H9 (cell line): ENCODE results near the gene ZGLP1. TPM values are rescaled to one million over a fixed set of nuclear protein-coding genes. Genes with fewer than 3 reads are reported as not detected.

Source experiments
- DNase-seq: peaks from one replicate; pipeline ENCODE4 v3.0.0-alpha.2; 2017
- H2AFZ ChIP-seq: one replicate; pipeline ENCODE4 v1.6.1; 2013; ENCODE audit warnings: mild to moderate bottlenecking, low read length, control low read depth, moderate library complexity
- H2AK5ac ChIP-seq: 2 replicates; pipeline ENCODE4 v1.6.1; 2013; ENCODE audit warnings: low read length, control low read depth, mixed read lengths; ENCODE audit not compliant: insufficient read length
- H2BK120ac ChIP-seq: one replicate; pipeline ENCODE4 v1.6.1; 2013; ENCODE audit warnings: low read depth, mild to moderate bottlenecking, low read length, control low read depth, inconsistent platforms; ENCODE audit not compliant: poor library complexity, severe bottlenecking
- H2BK12ac ChIP-seq: 2 replicates; pipeline ENCODE4 v1.6.1; 2013; ENCODE audit warnings: low read length, control low read depth, mixed read lengths, low read depth; ENCODE audit not compliant: insufficient read length
- H2BK15ac ChIP-seq: 2 replicates; pipeline ENCODE4 v1.6.1; 2013; ENCODE audit warnings: low read depth, low read length, control low read depth
- H2BK20ac ChIP-seq: one replicate; pipeline ENCODE4 v1.6.1; 2013; ENCODE audit warnings: low read depth, mild to moderate bottlenecking, low read length, control low read depth, inconsistent platforms; ENCODE audit not compliant: poor library complexity, severe bottlenecking
- H2BK5ac ChIP-seq: 2 replicates; pipeline ENCODE4 v1.6.1; 2013; ENCODE audit warnings: low read length, control low read depth, mixed read lengths; ENCODE audit not compliant: insufficient read length
- H3K14ac ChIP-seq: 2 replicates; pipeline ENCODE4 v1.6.1; 2013; ENCODE audit warnings: low read length, control low read depth; ENCODE audit not compliant: insufficient read depth
- H3K18ac ChIP-seq: 2 replicates; pipeline ENCODE4 v1.6.1; 2013; ENCODE audit warnings: low read depth, mild to moderate bottlenecking, mixed read lengths, low read length, control low read depth; ENCODE audit not compliant: insufficient read length
- H3K23ac ChIP-seq: 2 replicates; pipeline ENCODE4 v1.6.1; 2013; ENCODE audit warnings: low read length, control low read depth, mixed read lengths, low read depth; ENCODE audit not compliant: insufficient read length
- H3K23me2 ChIP-seq: 2 replicates; pipeline ENCODE4 v1.6.1; 2013; ENCODE audit warnings: low read depth, mild to moderate bottlenecking, mixed read lengths, low read length, control low read depth; ENCODE audit not compliant: insufficient read length, poor library complexity, severe bottlenecking
- H3K27ac ChIP-seq: 2 replicates; pipeline ENCODE4 v1.5.1; 2013; ENCODE audit warnings: low read length, control low read depth, mixed read lengths, low read depth; ENCODE audit not compliant: insufficient read length
- H3K27me3 ChIP-seq: 2 replicates; pipeline ENCODE4 v1.6.1; 2013; ENCODE audit warnings: low read length, control low read depth, inconsistent platforms; ENCODE audit not compliant: insufficient read depth
- H3K4ac ChIP-seq: 2 replicates; pipeline ENCODE4 v1.6.1; 2013; ENCODE audit warnings: low read depth, mild to moderate bottlenecking, control low read depth, inconsistent platforms, low read length, moderate library complexity
- H3K4me1 ChIP-seq: 2 replicates; pipeline ENCODE4 v1.6.1; 2013; ENCODE audit warnings: low read length, control low read depth, inconsistent platforms; ENCODE audit not compliant: insufficient read depth
- H3K4me2 ChIP-seq: 2 replicates; pipeline ENCODE4 v1.6.1; 2013; ENCODE audit warnings: low read length, control low read depth, mixed read lengths; ENCODE audit not compliant: insufficient read length, insufficient read depth
- H3K56ac ChIP-seq: 2 replicates; pipeline ENCODE4 v1.6.1; 2013; ENCODE audit warnings: low read depth, mild to moderate bottlenecking, mixed read lengths, low read length, control low read depth; ENCODE audit not compliant: insufficient read length
- H3K79me1 ChIP-seq: 2 replicates; pipeline ENCODE4 v1.6.1; 2013; ENCODE audit warnings: low read depth, mild to moderate bottlenecking, moderate library complexity, low read length, control low read depth, inconsistent platforms; ENCODE audit not compliant: insufficient read depth, poor library complexity, severe bottlenecking
- H3K79me2 ChIP-seq: 2 replicates; pipeline ENCODE4 v1.6.1; 2013; ENCODE audit warnings: low read length, control low read depth, inconsistent platforms; ENCODE audit not compliant: insufficient read depth
- H3K9ac ChIP-seq: 2 replicates; pipeline ENCODE4 v1.6.1; 2013; ENCODE audit warnings: low read length, control low read depth, mixed read lengths; ENCODE audit not compliant: insufficient read length; ENCODE audit errors: extremely low read depth
- H3K9me3 ChIP-seq: one replicate; pipeline ENCODE4 v1.6.1; 2013; ENCODE audit warnings: low read depth, low read length, inconsistent platforms; ENCODE audit not compliant: control insufficient read depth
- H3T11ph ChIP-seq: one replicate; pipeline ENCODE4 v1.6.1; 2013; ENCODE audit warnings: mild to moderate bottlenecking, low read length, control low read depth, inconsistent platforms
- H4K20me1 ChIP-seq: one replicate; pipeline ENCODE4 v1.6.1; 2013; ENCODE audit not compliant: control insufficient read depth, insufficient read length, insufficient read depth
- H4K5ac ChIP-seq: 2 replicates; pipeline ENCODE4 v1.6.1; 2013; ENCODE audit warnings: low read depth, mild to moderate bottlenecking, mixed read lengths, low read length, control low read depth; ENCODE audit not compliant: insufficient read length
- H4K8ac ChIP-seq: replicated peaks from 2 replicates; pipeline ENCODE4 v1.6.1; 2013; ENCODE audit warnings: low read length, control low read depth, mixed read lengths, low read depth; ENCODE audit not compliant: insufficient read length
- H4K91ac ChIP-seq: 2 replicates; pipeline ENCODE4 v1.6.1; 2013; ENCODE audit warnings: low read depth, mild to moderate bottlenecking, moderate library complexity, mixed read lengths, low read length, control low read depth; ENCODE audit not compliant: insufficient read length
- H3K27ac Mint-ChIP-seq, 3 experiments: 2 replicates in 2 of 3; 3 replicates in 1 of 3; pipeline ENCODE4 v1.8.0; 2020 to 2021; ENCODE audit warnings: mixed read lengths in 3 of 3, mild to moderate bottlenecking in 1 of 3, moderate library complexity in 1 of 3
- H3K27me3 Mint-ChIP-seq: 2 replicates; pipeline ENCODE4 v1.8.0; 2021; ENCODE audit warnings: low read depth, mild to moderate bottlenecking, moderate library complexity, mixed read lengths
- H3K36me3 Mint-ChIP-seq, 3 experiments: 2 replicates in 2 of 3; 3 replicates in 1 of 3; pipeline ENCODE4 v1.8.0; 2020 to 2021; ENCODE audit warnings: low read depth in 3 of 3, mixed read lengths in 3 of 3; ENCODE audit not compliant: insufficient read depth in 1 of 3
- H3K4me1 Mint-ChIP-seq, 2 experiments: 2 replicates each; pipeline ENCODE4 v1.8.0; 2020; ENCODE audit warnings: mixed read lengths in 2 of 2
- H3K4me3 Mint-ChIP-seq, 2 experiments: 2 replicates in 1 of 2; 3 replicates in 1 of 2; pipeline ENCODE4 v1.8.0; 2020 to 2021; ENCODE audit warnings: mild to moderate bottlenecking in 2 of 2, mixed read lengths in 2 of 2, moderate library complexity in 1 of 2
- H3K9me3 Mint-ChIP-seq, 2 experiments: 2 replicates in 1 of 2; 3 replicates in 1 of 2; pipeline ENCODE4 v1.8.0; 2020; ENCODE audit warnings: mild to moderate bottlenecking in 2 of 2, mixed read lengths in 2 of 2, moderate library complexity in 1 of 2
- CTCF ChIP-seq: fragments of 200-600 bp; sonication (generic); conservative IDR thresholded peaks from 3 replicates; pipeline ENCODE4 v1.8.0; 2021; ENCODE audit warnings: antibody characterized with exemption, mild to moderate bottlenecking
- WGBS: extraction: QIAGEN DNeasy Blood & Tissue Kit; methylation state at CpG from one replicate; pipeline ENCODE4 v1.1.7; 2013; ENCODE audit warnings: missing lambda C conversion rate, low lambda C conversion rate, mixed read lengths; ENCODE audit not compliant: insufficient read length; ENCODE audit errors: extremely low coverage; 5-methylcytosine and 5-hydroxymethylcytosine counted together
- total RNA-seq: library from RNA; stranded (reverse); gene quantifications from 2 replicates; pipeline ENCODE4 v1.2.1, GENCODE V29; 2021

The ZGLP1 gene
- total RNA-seq, 1 experiment from 2014 or later = 6.9 TPM

- peak; percentile 29; the same call in 2 of the 3 replicates for TF ChIP-seq CTCF
- Mint-ChIP-seq H3K9me3 (no peaks in the 10 kb centered on the region; a peak in 2 of 5 replicates), H3K4me1 (peaks cover 32% of the 10 kb centered on the region in 2 experiments), H3K36me3 (peaks cover 4 to 20% (median 8%) of the 10 kb centered on the region in 3 experiments; a peak in 6 of 7 replicates), H3K27ac (peak overlapping the region in 1 of 3 experiments; percentile 28; a peak in 1 of 7 replicates), H3K4me3 (peak overlapping the region; percentile 95 to 96), H3K27me3 (no peaks in the 10 kb centered on the region; the same call in 1 of the 2 replicates)
- Histone ChIP-seq H3K79me2 (peaks cover 8% of the 10 kb centered on the region; the same call in 1 of the 2 replicates), H3K18ac (no peak overlapping the region), H2BK120ac (no peak overlapping the region), H3K56ac (no peak overlapping the region), H3K27me3 (no peaks in the 10 kb centered on the region; the same call in 1 of the 2 replicates), H2BK5ac (no peak overlapping the region), H2BK20ac (no peak overlapping the region), H2BK15ac (no peak overlapping the region), H2BK12ac (no peak overlapping the region), H2AFZ (no peak overlapping the region), H3K4me1 (peaks cover 6% of the 10 kb centered on the region; the same call in 1 of the 2 replicates), H4K5ac (no peak overlapping the region), H3T11ph (no peak overlapping the region), H3K4me2 (peak overlapping the region; percentile 91), H3K9me3 (no peaks in the 10 kb centered on the region), H3K4ac (no peak overlapping the region), H3K27ac (no peak overlapping the region), H3K9ac (no peak overlapping the region), H3K79me1 (peaks cover 4% of the 10 kb centered on the region), H3K14ac (no peak overlapping the region), H4K20me1 (no peaks in the 10 kb centered on the region), H2AK5ac (no peak overlapping the region), H4K8ac (no peak overlapping the region), H3K23ac (no peak overlapping the region), H3K23me2 (peaks cover 24% of the 10 kb centered on the region), H4K91ac (no peak overlapping the region)
- DNase-seq = peak; percentile 95
- no CpG with 5 or more reads among the region's 59 CpGs for WGBS
Measured at GRCh38 chr19:10334588-10335351, 25.2 kb upstream of the ZGLP1 start.
